Neural crest cell (in vitro differentiated cells): ENCODE data around the gene EDARADD. TPM values are rescaled to one million over a fixed set of nuclear protein-coding genes. Genes with fewer than 3 reads are reported as not detected.

Source experiments
- DNase-seq: peaks from one replicate; pipeline ENCODE4 v3.0.0; 2021; ENCODE audit warnings: low read depth, mixed read lengths, low spot score
- H3K27ac Mint-ChIP-seq: one replicate; pipeline ENCODE4 v1.8.0; 2021; ENCODE audit warnings: mild to moderate bottlenecking, mixed read lengths; ENCODE audit not compliant: unreplicated experiment
- H3K27me3 Mint-ChIP-seq: 2 replicates; pipeline ENCODE4 v1.8.0; 2021; ENCODE audit warnings: low read depth, mild to moderate bottlenecking, mixed read lengths
- H3K36me3 Mint-ChIP-seq: 2 replicates; pipeline ENCODE4 v1.8.0; 2021; ENCODE audit warnings: low read depth, mild to moderate bottlenecking, mixed read lengths
- H3K4me1 Mint-ChIP-seq: 2 replicates; pipeline ENCODE4 v1.8.0; 2021; ENCODE audit warnings: mixed read lengths
- H3K4me3 Mint-ChIP-seq: one replicate; pipeline ENCODE4 v1.8.0; 2021; ENCODE audit warnings: mild to moderate bottlenecking, mixed read lengths
- H3K9me3 Mint-ChIP-seq: 2 replicates; pipeline ENCODE4 v1.8.0; 2021; ENCODE audit warnings: mixed read lengths
- CTCF ChIP-seq: fragments of 200-600 bp; sonication (generic); conservative IDR thresholded peaks from 2 replicates; pipeline ENCODE4 v1.5.0; 2021; ENCODE audit warnings: antibody characterized with exemption, mild to moderate bottlenecking
- total RNA-seq: library from RNA; stranded (reverse); gene quantifications from 2 replicates; pipeline ENCODE4 v1.2.1, GENCODE V29; 2021

Gene EDARADD
- total RNA-seq, 1 donor from 2014 or later = 3.0 TPM

GRCh38 chr1:236400061-236400603 is 6.0 kb downstream of the EDARADD start:
- Mint-ChIP-seq H3K36me3 (no peaks in the 10 kb centered on the region), H3K9me3 (no peaks in the 10 kb centered on the region), H3K4me1 (peaks cover 25% of the 10 kb centered on the region), H3K27ac (peak overlapping the region; percentile 48), H3K4me3 (peak overlapping the region; percentile 62), H3K27me3 (peaks cover 27% of the 10 kb centered on the region)
- no peak for TF ChIP-seq CTCF
- DNase-seq = no peak

- no peaks in the 10 kb centered on the region for H3K9me3 Mint-ChIP-seq
- peaks cover 18% of the 10 kb centered on the region for H3K4me1 Mint-ChIP-seq
- H3K4me3 Mint-ChIP-seq = no peak overlapping the region
- no peak overlapping the region for H3K27ac Mint-ChIP-seq
- no peak for TF ChIP-seq CTCF
- no peaks in the 10 kb centered on the region for H3K36me3 Mint-ChIP-seq
- no peak for DNase-seq
- H3K27me3 Mint-ChIP-seq = peaks cover 18% of the 10 kb centered on the region
These were observed 7.6 kb downstream of the EDARADD start for GRCh38 chr1:236401698-236402097.

GRCh38 chr1:236403905-236404696 is 10.0 kb downstream of the EDARADD start:
- TF ChIP-seq CTCF = no peak
- peaks cover 4% of the 10 kb centered on the region for H3K27me3 Mint-ChIP-seq
- no peaks in the 10 kb centered on the region for H3K9me3 Mint-ChIP-seq
- no peak for DNase-seq
- no peak overlapping the region for H3K27ac Mint-ChIP-seq
- peaks cover 13% of the 10 kb centered on the region for H3K4me1 Mint-ChIP-seq
- H3K4me3 Mint-ChIP-seq = no peak overlapping the region
- H3K36me3 Mint-ChIP-seq = no peaks in the 10 kb centered on the region

GRCh38 chr1:236407059-236407458 is 13.0 kb downstream of the EDARADD start:
- no peak for DNase-seq
- H3K36me3 Mint-ChIP-seq = no peaks in the 10 kb centered on the region
- H3K27me3 Mint-ChIP-seq = no peaks in the 10 kb centered on the region
- no peak overlapping the region for H3K4me3 Mint-ChIP-seq
- no peak for TF ChIP-seq CTCF
- H3K9me3 Mint-ChIP-seq = no peaks in the 10 kb centered on the region
- no peak overlapping the region for H3K27ac Mint-ChIP-seq
- no peaks in the 10 kb centered on the region for H3K4me1 Mint-ChIP-seq

- no peak for TF ChIP-seq CTCF
- Mint-ChIP-seq H3K27ac (no peak overlapping the region), H3K9me3 (no peaks in the 10 kb centered on the region), H3K36me3 (no peaks in the 10 kb centered on the region), H3K27me3 (no peaks in the 10 kb centered on the region), H3K4me1 (no peaks in the 10 kb centered on the region), H3K4me3 (no peak overlapping the region)
- no peak for DNase-seq
These were observed 19.6 kb downstream of the EDARADD start for GRCh38 chr1:236413688-236414087.
